Osteocyte (in vitro differentiated cells): ENCODE data around the gene SMIM14. TPM values are rescaled to one million over a fixed set of nuclear protein-coding genes. Genes with fewer than 3 reads are reported as not detected.

Experiments used
- DNase-seq: peaks from one replicate; pipeline ENCODE4 v3.0.0; 2021; ENCODE audit warnings: mixed read lengths; ENCODE audit not compliant: unreplicated experiment; ENCODE audit errors: extremely low spot score
- H3K27ac Mint-ChIP-seq: one replicate; pipeline ENCODE4 v1.8.0; 2021; ENCODE audit warnings: mild to moderate bottlenecking, mixed read lengths; ENCODE audit not compliant: unreplicated experiment
- H3K27me3 Mint-ChIP-seq: one replicate; pipeline ENCODE4 v1.8.0; 2021; ENCODE audit warnings: mixed read lengths; ENCODE audit not compliant: unreplicated experiment
- H3K36me3 Mint-ChIP-seq: one replicate; pipeline ENCODE4 v1.8.0; 2021; ENCODE audit warnings: mixed read lengths; ENCODE audit not compliant: unreplicated experiment
- H3K4me1 Mint-ChIP-seq: one replicate; pipeline ENCODE4 v1.8.0; 2021; ENCODE audit warnings: mixed read lengths; ENCODE audit not compliant: unreplicated experiment
- H3K4me3 Mint-ChIP-seq: one replicate; pipeline ENCODE4 v1.8.0; 2021; ENCODE audit warnings: mild to moderate bottlenecking, moderate library complexity, mixed read lengths; ENCODE audit not compliant: unreplicated experiment
- H3K9me3 Mint-ChIP-seq: one replicate; pipeline ENCODE4 v1.8.0; 2021; ENCODE audit warnings: mixed read lengths; ENCODE audit not compliant: unreplicated experiment
- total RNA-seq: library from RNA; stranded (reverse); gene quantifications from 2 replicates; pipeline ENCODE4 v1.2.1, GENCODE V29; 2021
- TF ChIP-seq, protein P1 (sequence below): fragments of 200-600 bp; sonication (generic); IDR thresholded peaks from 2 replicates; pipeline ENCODE4 v1.5.0; 2021; ENCODE audit warnings: antibody characterized with exemption, mild to moderate bottlenecking, moderate library complexity

The SMIM14 gene
- total RNA-seq, 1 donor from 2014 or later, result 67.1 TPM

DNA sequence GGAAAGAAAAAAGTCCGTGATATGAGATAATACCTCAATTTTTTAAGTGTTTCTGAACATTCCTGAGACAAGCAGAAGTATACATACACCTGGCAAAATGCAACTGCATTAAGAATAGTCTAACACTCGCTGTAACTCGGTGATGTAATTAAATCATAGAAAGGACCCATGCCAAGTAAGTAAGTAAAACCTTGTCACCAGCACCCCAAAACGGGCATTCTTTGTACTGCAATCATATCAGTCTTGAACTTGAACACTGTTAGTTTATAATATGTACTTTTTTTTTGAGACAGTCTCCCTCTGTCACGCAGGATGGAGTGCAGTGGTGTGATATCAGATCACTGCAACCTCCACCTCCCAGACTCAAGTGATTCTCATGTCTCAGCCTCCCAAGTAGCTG is 47.4 kb downstream of the SMIM14 start:
- H3K27me3 Mint-ChIP-seq, result no peaks in the 10 kb centered on the region
- H3K4me3 Mint-ChIP-seq, result no peak overlapping the region
- no peaks in the 10 kb centered on the region for H3K9me3 Mint-ChIP-seq
- peaks cover 10% of the 10 kb centered on the region for H3K4me1 Mint-ChIP-seq
- H3K27ac Mint-ChIP-seq, result no peak overlapping the region
- TF ChIP-seq, protein P1, sequence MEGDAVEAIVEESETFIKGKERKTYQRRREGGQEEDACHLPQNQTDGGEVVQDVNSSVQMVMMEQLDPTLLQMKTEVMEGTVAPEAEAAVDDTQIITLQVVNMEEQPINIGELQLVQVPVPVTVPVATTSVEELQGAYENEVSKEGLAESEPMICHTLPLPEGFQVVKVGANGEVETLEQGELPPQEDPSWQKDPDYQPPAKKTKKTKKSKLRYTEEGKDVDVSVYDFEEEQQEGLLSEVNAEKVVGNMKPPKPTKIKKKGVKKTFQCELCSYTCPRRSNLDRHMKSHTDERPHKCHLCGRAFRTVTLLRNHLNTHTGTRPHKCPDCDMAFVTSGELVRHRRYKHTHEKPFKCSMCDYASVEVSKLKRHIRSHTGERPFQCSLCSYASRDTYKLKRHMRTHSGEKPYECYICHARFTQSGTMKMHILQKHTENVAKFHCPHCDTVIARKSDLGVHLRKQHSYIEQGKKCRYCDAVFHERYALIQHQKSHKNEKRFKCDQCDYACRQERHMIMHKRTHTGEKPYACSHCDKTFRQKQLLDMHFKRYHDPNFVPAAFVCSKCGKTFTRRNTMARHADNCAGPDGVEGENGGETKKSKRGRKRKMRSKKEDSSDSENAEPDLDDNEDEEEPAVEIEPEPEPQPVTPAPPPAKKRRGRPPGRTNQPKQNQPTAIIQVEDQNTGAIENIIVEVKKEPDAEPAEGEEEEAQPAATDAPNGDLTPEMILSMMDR, result no peak
- no peak for DNase-seq
- peaks cover 10% of the 10 kb centered on the region for H3K36me3 Mint-ChIP-seq

DNA sequence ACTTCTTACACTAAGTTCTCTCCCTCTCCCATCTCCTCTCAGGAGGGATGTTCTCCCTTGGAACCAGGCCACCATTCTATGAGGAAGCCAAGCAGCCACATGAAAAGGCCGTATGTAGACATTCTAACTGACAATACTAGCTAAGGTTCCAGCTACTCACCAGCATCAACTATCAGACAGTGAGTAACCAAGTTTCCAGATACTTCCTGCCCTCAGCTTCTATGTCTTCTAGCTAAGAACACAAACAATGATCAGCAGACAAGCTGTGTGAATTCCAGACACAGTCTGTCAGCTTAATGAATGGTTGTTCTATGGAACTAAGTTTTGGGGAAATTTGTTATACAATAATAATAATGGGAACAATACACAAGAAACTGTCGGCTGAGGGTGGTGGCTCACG is 50.8 kb downstream of the SMIM14 start:
- peak overlapping the region; percentile 52 for H3K27ac Mint-ChIP-seq
- peaks cover 10% of the 10 kb centered on the region for H3K36me3 Mint-ChIP-seq
- TF ChIP-seq, protein P1, result no peak
- H3K4me3 Mint-ChIP-seq, result no peak overlapping the region
- H3K27me3 Mint-ChIP-seq, result no peaks in the 10 kb centered on the region
- peaks cover 10% of the 10 kb centered on the region for H3K4me1 Mint-ChIP-seq
- peak; percentile 11 for DNase-seq
- no peaks in the 10 kb centered on the region for H3K9me3 Mint-ChIP-seq

DNA sequence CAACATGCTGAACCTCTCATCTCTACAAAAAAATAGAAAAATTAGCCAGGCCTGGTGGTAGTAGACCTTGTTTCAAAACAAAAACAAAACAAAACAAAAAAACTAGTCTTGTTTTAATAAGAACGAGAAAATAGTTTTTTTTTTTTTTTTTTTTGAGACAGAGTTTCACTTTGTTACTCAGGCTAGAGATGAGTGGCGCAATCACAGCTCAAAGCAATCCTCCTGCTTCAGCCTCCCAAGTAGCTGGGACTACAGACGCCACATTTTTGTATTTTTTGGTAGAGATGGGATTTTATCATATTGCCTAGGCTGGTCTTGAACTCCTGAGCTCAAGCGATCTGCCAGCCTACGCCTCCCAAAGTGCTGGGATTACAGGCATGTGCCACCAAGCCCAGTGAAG is 63.7 kb downstream of the SMIM14 start:
- Mint-ChIP-seq H3K4me1 (peaks cover 10% of the 10 kb centered on the region), H3K36me3 (peaks cover 9% of the 10 kb centered on the region), H3K9me3 (no peaks in the 10 kb centered on the region), H3K4me3 (no peak overlapping the region), H3K27me3 (no peaks in the 10 kb centered on the region), H3K27ac (no peak overlapping the region)
- TF ChIP-seq, protein P1, result no peak
- DNase-seq, result no peak

DNA sequence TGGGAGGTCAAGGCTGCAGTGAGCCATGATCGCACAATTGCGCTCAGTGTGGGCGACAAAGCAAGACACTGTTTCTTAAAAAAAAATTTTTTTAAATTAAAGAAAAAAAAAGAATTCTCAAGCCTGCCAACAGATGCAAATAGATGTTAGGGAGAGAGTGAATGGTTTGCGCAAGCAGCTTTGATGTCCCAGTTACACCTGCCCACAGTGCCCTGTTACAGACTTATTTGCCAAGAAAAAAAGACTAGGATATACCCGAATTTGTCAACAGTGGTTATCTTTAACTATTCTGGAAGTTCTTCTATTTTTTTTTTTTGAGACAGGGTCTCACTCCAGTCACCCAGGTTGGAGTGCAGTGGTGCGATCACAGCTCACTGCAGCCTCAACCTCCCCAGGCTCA is 67.2 kb downstream of the SMIM14 start:
- no peak overlapping the region for H3K27ac Mint-ChIP-seq
- H3K27me3 Mint-ChIP-seq, result no peaks in the 10 kb centered on the region
- no peak overlapping the region for H3K4me3 Mint-ChIP-seq
- TF ChIP-seq, protein P1, result no peak
- peaks cover 15% of the 10 kb centered on the region for H3K4me1 Mint-ChIP-seq
- H3K36me3 Mint-ChIP-seq, result peaks cover 7% of the 10 kb centered on the region
- DNase-seq, result peak; percentile 38
- H3K9me3 Mint-ChIP-seq, result no peaks in the 10 kb centered on the region

DNA sequence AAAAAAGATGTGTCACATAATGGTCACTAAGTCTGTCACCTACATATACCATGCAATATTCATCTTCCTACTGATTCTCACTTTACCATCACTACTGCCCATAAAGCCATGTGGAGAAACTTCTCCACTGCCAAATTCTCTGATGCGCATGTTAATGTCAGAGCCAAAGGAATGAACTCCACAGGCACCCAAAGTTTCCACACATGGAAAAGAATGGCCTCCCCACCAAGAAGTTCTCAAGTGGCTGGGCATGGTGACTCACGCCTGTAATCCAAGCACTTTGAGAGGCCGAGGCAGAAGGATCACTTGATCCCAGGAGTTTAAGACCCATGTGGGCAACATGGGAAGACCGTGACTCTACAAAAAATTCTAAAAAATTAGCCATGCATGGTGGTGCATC is 67.6 kb downstream of the SMIM14 start:
- Mint-ChIP-seq H3K27ac (no peak overlapping the region), H3K4me3 (no peak overlapping the region), H3K4me1 (peaks cover 14% of the 10 kb centered on the region), H3K9me3 (no peaks in the 10 kb centered on the region), H3K27me3 (no peaks in the 10 kb centered on the region), H3K36me3 (peaks cover 10% of the 10 kb centered on the region)
- peak; percentile 17 for DNase-seq
- TF ChIP-seq, protein P1, result no peak
